ENCODE measurements around the gene PITPNM2.

The PITPNM2 gene

DNA sequence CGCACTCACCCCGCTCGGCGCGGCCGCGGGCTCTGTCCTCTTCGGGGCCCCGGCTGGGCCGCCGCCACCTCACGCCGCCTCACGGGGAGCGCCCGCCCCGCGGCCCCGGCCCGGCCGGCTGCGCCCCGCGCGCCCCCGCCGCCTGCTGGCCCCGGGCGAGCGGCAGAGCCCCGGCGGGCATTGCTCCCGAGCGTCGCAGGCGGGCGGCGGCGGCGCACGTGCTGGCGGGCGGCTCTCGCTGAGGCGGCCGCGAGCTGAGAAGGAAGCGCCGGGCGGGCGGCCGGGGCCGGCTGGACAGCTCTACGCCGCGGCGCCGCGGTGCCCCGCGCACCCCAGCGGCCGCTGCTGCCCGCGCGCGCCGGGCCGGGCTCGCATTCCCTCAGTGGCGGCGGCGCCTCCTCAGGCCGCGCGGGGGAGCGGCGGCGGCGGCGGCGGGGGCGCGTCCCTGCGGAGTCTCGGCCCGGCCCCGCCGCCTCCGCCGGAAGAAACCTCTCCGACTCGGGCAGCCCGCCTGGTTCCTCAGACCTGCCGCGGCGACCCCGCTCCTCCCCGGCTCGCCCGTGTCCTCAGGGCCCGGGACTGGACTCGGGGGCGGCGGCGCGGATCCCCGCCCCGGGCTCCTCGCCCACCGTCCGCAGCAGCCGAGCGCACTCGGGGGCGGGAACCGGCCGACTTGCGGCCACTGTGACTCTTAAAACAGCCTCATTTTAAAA lies at the start of gene PITPNM2:
Gene PITPNM2 (minus strand): TSS at position 347 of the 713 bp plus-strand sequence. CDS start 116,500 bp downstream, outside the sequence.
- no peak for DNase-seq (ENCODE audit: low spot score)

- no peak for DNase-seq (ENCODE audit: low spot score)
These were observed 49.5 kb upstream of the PITPNM2 start for GRCh38 chr12:123200414-123200813.

DNA sequence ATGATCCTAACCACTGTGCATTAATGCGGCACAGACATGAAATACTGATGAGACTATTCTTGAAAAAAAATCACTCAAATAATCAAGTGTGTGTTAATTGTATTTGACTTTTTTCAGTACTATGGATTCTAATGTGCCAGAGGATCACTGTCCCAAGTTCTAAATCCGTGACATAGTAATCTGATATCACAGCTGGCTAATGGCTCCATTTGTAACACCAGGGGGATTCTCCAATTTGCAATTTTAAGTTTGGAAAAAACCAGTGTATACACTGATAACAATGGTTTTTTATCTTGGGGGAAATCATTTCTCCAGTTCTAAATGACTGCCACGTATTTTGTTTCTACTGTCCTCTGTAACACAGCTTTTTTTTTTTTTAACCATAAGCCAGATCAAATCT lies 49.0 kb upstream of the PITPNM2 start:
- no peak for DNase-seq (ENCODE audit: low spot score)

- DNase-seq (ENCODE audit: low spot score) = no peak
These were observed 36.7 kb upstream of the PITPNM2 start for GRCh38 chr12:123187637-123188036.

DNA sequence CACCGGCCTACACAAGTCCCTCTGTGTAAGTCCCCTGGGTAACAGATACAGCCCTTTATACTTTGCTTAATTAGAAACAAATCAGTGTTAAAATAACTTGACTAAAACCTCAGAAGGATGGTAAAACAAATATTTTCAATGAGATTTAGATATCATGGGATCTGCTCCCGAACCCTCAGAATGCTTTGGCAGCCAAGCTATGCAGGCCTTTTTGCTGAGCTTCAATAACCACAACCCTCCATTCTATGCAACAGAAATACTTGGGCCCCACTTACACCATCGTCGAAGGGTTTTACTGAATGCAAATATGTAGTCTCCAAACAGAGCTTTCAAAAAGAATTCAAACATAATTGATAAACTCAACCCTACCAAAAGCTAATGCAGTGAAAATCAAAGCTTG lies 29.3 kb upstream of the PITPNM2 start:
- no peak for DNase-seq (ENCODE audit: low spot score)

DNA sequence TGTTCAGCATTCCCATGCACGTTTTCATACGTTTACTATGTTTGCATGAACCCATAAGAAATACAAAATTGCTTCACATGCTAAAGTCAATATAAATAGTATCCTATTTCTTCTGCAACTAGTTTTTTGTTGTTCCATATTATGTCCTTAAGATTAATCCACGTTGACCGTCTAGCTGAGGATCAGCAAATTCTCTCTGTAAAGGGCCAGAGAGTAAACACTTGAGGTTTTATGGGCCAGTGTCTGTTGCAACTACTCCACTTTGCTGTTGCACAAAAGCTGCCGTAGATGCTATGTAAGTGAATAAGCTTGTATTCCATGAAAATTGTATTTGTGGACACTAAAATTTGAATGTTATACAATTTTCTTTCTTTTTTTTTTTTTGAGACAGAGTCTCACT lies 21.1 kb upstream of the PITPNM2 start:
- no peak for DNase-seq (ENCODE audit: low spot score)

DNA sequence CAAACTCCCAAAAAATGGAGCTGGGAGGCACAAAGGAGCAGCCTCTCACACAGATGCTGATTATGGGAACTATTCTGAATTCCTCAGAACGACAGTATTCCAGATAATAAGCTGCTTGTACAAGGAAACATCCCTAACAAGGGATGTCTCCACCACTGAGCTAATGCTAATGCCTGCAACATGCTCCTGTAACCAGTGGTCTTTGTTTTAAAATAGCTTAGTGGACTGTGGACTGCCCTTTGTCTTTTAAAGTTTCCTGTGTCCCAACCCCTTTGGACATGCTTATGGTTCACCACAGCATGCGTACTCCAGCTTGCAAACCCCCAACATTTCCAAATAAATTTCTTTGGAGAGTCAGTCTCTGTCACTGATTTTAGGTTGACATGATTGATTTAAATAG lies 16.4 kb upstream of the PITPNM2 start:
- no peak for DNase-seq (ENCODE audit: low spot score)

DNA sequence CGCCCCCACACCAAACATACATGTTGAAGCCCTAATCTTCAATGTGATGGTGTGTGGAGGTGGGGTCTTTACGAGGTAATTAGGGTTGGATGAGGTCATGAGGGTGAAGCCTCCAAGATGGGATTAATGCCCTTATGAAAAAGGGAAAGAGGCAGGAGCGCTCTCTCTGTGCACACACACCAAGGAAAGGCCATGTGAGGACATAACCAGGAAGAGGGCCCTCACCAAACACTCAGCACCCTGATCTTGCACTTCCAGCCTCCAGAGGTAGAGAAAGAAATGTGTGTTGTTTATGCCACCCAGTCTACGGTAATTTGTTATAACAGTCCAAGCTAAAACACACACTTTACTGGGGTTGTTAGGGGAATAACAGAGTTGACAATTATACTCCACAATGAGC lies 14.6 kb upstream of the PITPNM2 start:
- no peak for DNase-seq (ENCODE audit: low spot score)

DNA sequence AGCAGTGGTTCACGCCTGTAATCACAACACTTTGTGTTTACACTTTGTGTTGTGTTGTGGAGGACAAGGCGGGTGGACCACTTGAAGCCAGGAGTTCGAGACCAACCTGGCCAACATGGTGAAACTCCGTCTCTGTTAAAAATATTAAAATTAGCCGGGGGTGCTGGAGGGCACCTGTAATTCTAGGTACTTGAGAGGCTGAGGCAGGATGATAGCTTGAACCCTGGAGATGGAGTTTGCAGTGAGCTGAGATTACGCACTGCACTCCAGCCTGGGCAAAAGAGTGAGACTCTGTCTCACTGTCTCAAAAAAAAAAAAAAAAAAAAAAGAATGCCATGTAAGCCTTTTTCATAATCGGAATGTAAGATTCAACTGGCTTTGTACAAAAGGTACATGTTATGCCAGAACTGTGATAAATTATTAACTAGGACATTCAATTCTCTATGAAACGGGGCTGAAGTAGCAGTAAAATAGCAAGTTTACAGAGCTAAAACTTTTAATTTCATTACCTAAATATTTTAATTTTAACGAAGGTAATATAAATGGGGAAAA lies 13.9 kb upstream of the PITPNM2 start:
- no peak for DNase-seq (ENCODE audit: low spot score)

- DNase-seq (ENCODE audit: low spot score) = no peak
These were observed 13.3 kb upstream of the PITPNM2 start for GRCh38 chr12:123164222-123164621.

- DNase-seq (ENCODE audit: low spot score) = no peak
These were observed 12.3 kb upstream of the PITPNM2 start for GRCh38 chr12:123163227-123163626.

DNA sequence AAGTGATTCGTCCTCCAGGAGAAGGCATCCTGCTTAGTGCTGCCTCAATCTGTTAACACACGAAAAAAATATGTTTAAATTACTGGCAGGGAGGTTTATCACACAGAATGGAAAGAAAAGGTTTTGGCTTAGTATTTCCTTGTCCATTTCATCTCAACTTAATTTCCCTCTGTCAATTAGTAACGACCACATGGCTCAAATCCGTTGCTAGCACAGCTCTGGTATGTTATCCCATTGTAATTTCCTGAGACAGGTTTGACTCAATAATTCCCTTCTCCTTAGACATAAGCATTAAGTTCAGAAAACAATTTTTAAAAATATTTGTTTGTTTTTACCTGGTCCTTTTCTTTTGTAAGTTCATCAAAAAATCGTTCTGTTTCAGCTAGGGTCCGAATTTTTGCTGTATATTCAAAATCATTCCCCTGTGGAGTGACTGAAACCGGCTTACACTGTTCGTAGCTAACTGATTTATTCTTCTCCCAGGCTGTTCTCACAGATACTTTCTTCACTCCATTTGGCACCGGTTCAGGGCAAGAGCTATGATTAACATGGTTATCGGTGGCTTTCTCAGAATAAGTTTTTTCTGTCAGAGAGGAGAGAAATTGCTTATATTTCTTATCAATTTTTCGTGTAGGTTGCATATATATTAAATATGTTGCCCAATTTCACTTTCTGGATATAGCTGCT lies 10.1 kb upstream of the PITPNM2 start:
- DNase-seq (ENCODE audit: low spot score) = no peak

DNA sequence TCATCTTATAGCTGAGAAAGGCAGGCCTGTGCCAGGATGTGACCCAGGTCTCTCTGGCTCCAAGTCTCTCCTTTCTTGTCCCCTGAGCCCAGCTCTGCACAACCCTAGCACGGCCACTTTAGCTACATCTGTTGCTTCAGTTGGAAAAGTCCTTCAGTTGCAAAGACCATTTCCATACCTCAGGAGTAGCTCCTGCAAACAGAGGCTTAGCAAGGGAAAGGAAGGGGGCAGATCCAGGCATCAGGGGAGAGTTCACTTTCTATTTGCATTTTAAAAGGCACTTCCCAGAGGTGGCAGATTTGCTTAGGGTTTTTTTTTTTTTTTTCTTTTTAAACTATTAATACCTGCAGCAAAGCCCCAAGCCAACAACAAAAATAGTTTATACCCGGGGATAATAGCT lies 3.0 kb upstream of the PITPNM2 start:
- no peak for DNase-seq (ENCODE audit: low spot score)

DNA sequence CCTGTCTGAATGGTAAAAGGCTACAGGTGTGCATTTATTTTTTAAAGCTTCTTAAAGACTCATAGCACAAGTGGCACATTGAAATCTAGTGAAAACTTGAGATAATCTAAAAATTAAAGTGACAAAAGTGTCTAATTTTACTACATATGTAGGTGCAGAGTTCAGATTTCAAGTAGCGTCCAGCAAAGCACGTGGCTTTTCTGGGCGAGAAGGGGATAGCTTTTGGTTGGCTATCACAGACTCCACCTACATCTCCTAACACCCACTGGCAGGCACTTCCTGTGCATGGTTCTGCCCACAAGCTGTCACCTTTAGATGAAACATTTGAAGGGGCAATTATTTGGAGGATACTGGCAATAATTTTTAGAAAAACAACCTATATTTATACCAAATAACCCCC lies 1.9 kb upstream of the PITPNM2 start:
- DNase-seq (ENCODE audit: low spot score) = no peak

DNA sequence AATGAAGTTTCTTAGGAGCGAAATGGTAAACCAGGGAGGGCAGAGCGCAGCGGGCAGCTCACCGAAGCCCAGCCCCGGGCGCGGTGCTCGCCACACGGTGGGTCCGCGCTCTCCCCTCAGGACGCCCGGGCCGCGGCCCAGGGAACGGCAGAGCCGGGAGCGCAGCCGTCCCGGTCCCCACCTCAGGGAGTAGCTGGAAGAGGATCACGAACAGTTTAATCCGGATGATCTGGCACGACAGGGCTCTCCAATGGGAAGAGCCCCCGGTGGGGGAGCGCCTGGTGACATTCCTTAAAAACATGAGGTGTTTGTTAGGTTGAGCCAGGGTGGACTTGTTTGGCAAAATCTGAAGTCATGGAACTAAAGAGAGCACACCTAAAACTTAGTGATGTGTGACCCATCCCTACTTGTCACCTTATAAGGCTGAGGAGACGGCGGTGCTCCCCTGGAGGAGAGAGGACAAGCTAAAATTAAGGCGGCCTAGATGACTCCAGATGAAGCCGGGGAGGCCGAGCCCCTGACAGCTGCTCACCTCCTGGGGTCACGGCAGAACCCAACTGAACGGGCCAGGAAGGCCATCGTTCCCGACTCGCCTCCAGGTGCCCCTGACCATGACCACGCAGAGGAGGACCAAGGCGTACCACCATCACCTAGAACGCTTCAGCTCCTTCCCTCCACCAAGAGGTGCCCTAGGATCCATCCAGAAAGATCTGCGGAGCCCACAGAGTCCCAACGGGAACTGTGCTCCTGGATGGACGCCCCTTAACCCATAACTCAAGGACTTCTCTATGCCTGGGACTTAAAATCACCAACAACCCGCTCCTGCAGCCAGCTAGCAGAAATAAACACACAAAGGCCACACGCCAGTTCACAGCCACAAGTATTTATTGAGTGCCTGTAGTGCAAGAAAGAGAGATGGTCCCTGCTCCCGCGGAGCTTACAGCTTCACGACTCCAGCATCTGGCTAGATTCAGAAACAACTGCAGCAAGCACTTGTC lies 866 bp upstream of the PITPNM2 start:
- no peak for DNase-seq (ENCODE audit: low spot score)

DNA sequence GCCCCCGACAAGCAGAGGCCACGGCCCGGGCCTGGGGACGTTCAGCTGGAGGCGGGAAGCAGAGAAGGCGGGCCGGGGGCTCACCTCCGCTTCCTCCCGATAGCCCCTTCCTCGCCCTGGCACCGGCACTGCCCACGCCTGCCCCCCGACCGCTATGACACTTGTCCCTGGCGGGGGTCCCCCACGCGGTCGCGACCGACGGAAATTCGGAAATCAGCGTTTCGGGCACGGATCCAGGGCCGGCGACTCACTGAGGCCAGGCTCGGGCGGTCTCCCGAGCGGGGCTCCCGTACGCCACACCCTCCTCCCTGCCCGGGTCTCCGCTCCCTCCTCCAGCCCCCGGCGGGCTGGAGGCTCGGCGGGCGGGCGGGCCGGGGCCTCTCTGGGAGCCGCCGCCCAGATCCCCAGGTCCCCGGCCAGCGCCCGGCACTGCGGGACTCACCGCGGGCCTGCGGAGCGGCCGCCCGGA lies 581 bp downstream of the PITPNM2 start:
- DNase-seq (ENCODE audit: low spot score) = no peak

GRCh38 chr12:123149501-123150274 lies 1.2 kb downstream of the PITPNM2 start:
- DNase-seq (ENCODE audit: low spot score) = no peak

DNA sequence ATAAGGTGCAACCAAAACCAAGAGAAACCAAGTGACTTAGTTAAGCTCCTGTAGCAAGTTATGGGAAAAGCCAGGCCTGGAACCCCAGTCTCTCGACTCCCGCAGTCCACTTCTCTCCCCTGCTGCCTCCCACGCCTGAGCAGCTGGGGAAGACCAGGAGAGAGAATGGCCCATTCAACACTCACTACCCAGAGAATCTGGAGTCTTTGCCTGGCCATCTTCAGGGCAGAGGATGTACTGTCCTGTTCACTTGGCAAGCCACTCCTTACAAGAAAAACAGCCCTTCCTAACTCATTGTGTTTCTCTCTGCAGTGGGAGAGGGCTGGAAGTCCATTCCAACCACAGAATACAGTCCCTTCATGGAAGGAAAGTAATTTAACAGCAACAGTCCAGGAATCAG lies 1.8 kb downstream of the PITPNM2 start:
- no peak for DNase-seq (ENCODE audit: low spot score)

- no peak for DNase-seq (ENCODE audit: low spot score)
These were observed 2.2 kb downstream of the PITPNM2 start for GRCh38 chr12:123148655-123149054.

GRCh38 chr12:123148223-123148622 lies 2.7 kb downstream of the PITPNM2 start:
- no peak for DNase-seq (ENCODE audit: low spot score)

- DNase-seq (ENCODE audit: low spot score) = no peak
These were observed 5.7 kb downstream of the PITPNM2 start for GRCh38 chr12:123145211-123145610.

All from hematopoietic multipotent progenitor cell treated with erythropoietin and hydrocortisone succinate and interleukin-3 and kit ligand, for 17 days (in vitro differentiated cells).